Stimulated activated CD4-positive, alpha-beta T cell treated with anti-CD3 and anti-CD28 coated beads, TNF-alpha, amount 100 ng/mL, for 4 hours (primary cell): ENCODE data around the gene DHCR7.
A peak's percentile ranks its signal among the peaks of the same experiment; 100 is the strongest.

Experiments used
- DNase-seq, 3 experiments: peaks; one replicate each; pipeline ENCODE4 v3.0.0-alpha.2; 2020; ENCODE audit warnings: low read depth in 3 of 3

DHCR7 gene

GRCh38 chr11:71458146-71459070 lies 10.2 kb upstream of the DHCR7 start:
- no peak for DNase-seq

DNA sequence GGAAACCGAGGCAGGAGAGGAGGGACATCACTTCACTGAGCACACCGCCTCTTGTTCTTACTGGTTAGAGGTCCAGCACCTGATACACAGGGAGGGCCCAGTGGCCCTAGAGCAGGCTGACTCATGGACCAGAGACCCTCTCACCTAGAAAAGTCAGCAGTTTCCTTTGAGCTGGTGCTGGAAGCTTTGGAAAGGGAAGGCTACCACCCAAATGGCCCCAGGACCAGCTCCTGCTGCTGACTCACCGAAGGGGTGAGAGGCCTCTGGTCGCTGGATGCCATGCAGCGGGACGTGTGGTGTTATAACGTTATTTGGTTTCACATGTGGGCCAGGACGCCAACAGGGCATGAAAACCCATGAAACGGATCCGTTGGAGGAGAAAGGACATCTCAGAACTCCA lies 8.6 kb upstream of the DHCR7 start:
- DNase-seq: no peak

DNA sequence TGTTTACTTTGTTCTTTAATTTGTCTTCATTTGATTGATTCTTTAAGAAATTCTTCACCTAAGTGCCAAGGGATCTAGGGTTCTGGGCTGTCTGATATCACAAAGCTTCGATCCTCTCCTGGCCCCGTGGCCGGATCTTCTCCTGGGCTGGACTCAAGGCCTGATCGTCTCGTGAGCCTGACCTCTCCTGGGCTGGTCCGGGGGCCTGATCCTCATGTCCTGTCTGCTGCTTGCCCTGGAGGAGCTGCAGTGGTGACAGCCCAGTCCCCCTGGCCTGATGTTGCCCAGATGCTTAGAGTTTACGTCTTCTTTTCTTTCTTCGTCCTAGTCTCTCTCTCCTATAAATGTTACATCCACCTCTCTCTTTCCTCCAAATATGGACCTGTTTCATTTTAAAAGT lies 8.1 kb upstream of the DHCR7 start:
- DNase-seq: no peak

DNA sequence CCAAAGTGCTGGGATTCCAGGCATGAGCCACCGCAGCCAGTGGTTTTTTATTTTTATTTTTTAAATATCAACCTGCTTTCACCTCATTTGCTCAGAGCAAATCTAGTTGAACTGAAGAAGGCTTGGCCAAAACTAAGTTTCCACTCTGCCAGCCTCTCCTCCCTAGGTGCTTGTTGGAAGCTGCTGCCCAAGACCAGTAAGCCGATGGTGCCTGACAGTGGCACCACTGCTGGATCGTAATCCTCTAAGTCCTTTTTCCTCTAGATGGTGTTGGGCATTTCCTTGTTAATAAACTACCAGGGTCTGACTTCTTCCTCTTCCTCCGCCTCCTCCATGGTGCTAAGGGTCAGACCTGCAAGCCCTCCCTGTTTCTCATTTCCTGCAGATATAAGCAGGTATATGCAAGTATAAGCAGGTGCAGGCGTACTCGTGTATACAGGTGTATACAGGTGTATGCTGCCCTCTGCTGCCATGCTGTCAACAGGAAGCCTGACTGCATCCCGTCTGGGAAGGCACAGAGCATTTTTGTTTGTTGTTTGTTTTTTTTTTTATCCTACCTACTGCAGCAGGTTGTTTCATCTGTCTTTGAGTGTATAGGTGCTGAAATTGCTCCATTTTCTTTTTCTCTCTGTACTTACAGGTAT lies 6.4 kb upstream of the DHCR7 start:
- DNase-seq: no peak

DNA sequence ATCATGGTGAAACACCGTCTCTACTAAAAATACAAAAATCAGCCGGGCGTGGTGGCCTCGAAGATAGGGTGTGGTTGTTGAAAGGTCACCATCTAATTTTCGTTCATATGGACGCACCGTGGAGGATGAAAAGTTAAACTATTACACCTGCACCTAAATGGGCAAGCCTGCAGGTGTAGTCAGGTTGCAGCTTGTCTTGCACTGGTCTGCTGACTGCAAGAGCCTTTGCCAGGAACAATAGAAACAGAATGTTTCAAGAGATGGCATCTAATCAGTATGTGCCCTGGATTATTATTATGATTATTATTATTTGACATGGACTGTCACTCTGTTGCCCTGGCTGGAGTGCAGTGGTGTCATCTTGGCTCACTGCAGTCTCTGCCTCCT lies 5.7 kb upstream of the DHCR7 start:
- DNase-seq: no peak

GRCh38 chr11:71453037-71453917 lies 5.1 kb upstream of the DHCR7 start, which contains the start of gene NADSYN1:
NADSYN1 (plus strand) TSS chr11:71453203; CDS start chr11:71453297, 94 bp downstream.
- peak; percentile 87 to 94 (median 90) for DNase-seq

DNA sequence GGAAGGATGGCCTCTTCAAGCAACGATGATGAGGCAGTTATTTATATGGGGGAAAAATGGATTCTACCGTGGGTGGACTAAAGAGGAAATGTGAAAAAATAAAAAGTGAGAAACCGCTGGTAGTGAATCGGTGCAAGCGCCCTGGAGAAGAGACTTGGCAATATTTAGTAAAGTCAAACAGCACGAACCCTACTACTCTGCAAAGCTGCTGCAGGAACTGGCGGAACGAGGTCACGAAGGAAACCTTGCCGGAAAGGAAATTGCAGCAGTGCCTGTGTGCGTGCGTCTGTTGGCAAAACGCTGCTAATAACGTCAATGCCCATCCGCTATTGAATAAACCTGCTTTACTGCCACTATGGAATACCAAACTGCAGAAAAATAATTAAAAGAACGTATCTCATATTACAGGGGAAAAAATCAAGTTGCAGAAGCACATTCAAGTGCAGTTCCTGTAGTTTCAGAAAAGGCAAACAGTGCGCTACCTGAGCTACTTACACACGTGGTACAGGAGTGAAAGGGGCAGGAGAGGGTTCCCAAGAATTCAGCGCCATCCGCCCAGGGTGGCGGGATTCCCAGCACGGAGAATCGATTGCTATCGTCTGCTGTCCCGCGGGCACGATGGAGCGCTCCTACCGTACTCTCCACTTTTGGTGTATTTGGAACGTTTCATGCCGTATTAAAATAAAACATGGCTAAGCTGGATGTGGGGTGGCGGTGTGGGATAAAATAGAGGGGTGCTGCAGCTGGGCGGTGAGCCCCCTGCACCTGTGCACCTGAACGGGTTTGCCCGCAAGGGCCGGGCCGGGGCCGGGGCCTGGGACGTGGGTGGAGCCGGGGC lies 4.2 kb upstream of the DHCR7 start:
- no peak for DNase-seq

- no peak for DNase-seq
Measured at GRCh38 chr11:71451596-71452198, 3.5 kb upstream of the DHCR7 start.

GRCh38 chr11:71450939-71451338 lies 2.7 kb upstream of the DHCR7 start:
- DNase-seq: no peak

DNA sequence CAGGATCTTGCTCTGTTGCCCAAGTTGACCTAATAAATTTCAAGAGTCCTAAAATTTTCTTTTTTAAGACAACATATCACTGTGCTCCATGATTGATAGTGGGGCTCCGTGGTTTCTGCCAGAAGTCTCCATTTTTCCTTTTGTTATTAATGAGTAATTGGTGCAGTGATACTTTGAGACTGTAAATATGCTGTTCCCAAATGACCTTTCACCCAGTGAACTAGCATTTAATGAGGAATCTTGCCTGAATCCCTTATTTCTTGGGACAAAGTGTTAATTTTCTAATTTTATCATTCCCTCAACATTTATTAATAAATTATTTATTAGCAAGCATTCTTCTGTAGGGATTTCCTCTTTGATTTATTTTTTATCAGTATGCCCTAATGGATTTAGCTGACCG lies 2.3 kb upstream of the DHCR7 start:
- no peak for DNase-seq

DNA sequence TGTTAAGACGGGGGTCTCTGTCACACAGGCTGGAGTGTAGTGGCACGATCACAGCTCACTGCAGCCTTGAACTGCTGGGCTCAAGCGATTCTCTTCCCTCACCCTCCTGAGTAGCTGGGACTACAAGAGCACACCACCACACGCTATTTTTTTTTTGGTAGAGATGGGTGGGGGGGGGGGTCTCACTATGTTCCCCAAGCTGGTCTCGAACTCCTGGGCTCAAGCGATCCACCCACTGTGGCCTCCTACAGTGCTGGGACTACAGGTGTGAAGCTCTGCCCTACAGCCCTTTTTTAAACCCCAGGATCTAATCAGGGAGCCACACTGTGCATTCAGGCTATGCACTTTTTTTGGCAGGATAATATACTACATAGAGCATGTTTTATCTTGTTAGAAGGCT lies 1.4 kb upstream of the DHCR7 start:
- DNase-seq: no peak

DNA sequence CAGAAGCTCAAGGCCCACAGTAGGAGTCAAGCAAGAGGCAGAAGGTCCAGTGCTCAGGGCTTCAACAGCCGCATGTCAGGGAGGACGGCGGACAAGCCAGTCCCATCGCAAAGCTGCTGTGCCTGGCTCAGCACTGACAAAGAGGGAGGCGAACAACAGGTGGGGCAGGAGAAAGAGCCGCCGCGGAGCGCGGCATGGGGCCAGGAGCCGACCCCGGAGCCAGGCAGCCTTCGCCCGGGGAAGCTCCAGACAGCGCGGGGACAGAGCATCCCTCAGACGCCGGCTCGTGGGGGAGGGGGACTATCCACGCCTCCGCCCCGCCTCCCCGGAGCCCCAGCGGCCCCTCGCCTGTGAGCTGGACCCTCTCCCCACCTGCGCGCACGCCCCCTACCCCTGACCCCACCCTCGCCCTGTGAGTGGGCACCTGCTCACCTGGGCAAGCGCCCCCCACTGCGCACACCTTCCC lies 369 bp downstream of the DHCR7 start:
- DNase-seq: no peak

DNA sequence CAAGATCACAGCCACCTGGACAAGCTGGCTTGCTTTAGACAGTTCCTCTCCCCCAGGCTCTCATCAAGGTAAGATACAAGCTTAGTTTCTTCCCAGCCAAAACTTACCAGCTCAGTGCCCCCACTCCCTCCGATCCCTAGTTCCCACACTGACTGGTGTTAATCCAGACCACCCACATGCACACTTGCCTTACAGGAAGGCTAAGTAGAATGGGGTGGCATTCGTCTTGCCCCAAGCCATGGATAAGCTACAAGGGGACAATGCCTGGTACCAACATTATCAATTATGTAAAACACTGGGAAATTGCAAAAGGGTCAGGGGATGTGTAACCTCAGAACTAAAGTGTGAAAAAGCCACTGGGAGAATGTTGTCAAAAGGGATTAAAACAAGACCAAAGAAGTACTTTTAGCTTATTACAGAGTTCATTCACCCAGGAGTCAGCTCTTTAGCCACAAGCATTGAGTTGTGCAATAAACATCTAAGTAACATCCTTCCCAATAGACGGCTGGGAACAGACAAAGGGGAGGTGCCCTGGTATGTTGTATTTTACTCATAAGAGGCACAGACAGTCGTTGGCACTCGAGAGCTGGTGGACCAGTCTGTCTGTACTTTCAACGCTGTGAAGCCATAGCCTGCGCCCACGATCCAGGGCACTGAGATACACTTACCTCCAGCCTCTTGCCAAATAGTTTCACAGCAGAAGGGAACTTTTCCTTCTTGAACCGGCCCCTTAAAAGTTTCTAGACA lies 1.1 kb downstream of the DHCR7 start:
- no peak for DNase-seq

- no peak for DNase-seq
Measured at GRCh38 chr11:71446150-71446549, 2.0 kb downstream of the DHCR7 start.

- no peak for DNase-seq
Measured at GRCh38 chr11:71444811-71445210, 3.4 kb downstream of the DHCR7 start.

DNA sequence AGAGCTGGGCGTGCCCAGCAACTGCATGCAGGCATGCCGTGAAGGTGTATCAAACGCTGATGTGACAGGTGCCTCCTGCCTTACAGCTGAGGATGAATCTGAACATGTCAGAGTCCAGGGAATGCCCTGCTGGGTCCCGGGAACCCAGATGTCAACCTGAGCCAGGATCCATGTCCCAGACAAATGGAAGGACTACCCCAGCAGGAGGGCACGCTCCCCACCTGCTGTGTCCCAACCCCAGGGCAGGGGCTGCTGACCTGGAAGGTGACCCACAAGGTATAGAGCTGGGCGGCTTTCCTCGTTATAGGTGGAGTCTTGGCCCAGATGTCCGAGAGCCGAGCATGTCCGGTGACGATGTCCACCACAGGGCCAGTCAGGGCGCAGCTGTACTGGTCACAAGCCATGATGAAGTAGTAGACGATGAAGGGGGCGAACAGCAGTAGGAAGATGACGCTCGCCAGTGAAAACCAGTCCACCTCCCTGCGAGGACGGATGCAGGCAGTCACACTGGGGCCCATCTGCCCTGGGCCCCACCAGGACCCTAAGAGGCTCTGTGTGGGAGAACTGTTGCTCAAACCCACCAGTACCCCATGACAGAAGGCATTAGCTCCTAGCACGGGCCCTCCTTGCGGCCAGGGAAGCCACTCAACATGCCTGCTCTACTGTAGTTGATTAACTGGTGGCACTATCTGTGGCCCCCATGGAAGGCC lies 4.3 kb downstream of the DHCR7 start:
- no peak for DNase-seq

DNA sequence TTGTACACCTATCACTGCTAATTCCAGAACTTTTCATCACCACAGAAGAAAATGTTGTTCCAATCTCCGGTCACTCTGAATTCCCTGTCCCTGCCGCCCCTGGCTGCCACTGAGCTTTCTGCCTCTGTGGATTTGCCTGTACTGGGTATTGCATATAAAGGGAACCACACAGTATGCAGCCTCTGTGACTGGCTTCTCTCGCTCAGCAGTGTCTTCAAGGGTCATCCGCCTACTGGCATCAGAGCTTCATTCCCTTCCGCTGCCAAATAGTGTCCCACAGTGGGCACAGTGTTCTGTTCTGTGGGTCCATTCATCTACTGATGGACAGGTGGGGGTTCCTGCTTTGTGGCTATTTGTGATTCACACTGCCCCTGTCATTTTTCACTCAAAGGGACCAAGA lies 5.3 kb downstream of the DHCR7 start:
- no peak for DNase-seq

DNA sequence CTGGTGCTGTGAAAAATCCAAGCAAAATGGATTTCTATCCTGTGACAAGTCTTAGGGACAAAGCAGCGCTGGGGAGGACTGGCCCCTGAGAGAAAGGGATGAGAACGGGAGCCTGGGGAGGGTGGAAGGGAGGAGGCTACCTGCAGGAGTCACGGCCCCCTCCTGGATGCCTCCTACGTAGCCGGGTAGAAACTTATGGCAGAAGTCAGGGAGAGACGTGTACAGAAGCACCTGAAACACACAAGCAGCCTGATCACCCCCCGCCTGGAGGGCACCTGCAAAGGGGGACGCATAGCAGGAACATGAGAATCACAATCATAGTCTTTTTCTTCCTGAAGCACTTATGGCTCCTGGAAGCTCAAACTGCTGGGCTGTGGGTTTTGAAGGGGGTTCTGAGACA lies 6.1 kb downstream of the DHCR7 start:
- no peak for DNase-seq

DNA sequence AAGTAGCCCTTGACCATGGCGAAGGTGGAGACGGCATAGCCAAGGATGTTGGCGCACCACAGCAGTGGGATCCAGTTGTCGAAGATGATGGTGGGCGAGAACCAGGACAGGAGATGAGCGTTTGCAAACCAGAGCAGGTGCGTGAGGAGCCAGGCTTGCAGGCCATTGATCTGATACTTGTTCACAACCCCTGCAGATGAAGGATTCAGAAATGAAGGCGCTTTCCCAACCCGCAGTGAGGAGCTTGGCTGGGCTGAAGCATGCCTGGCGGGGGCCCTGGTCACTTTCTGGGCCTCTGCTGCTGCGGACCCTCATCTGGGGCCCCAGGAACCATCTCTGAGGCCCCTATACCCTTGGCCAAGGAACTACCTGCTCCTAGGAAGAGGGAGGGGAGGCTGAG lies 6.9 kb downstream of the DHCR7 start:
- no peak for DNase-seq
